Measurements from ENCODE around the gene ABCF2. TPM values are rescaled to one million over a fixed set of nuclear protein-coding genes. Genes with fewer than 3 reads are reported as not detected.

ABCF2 gene
- total RNA-seq, 1 donor from 2014 or later: 85.8 TPM

DNA sequence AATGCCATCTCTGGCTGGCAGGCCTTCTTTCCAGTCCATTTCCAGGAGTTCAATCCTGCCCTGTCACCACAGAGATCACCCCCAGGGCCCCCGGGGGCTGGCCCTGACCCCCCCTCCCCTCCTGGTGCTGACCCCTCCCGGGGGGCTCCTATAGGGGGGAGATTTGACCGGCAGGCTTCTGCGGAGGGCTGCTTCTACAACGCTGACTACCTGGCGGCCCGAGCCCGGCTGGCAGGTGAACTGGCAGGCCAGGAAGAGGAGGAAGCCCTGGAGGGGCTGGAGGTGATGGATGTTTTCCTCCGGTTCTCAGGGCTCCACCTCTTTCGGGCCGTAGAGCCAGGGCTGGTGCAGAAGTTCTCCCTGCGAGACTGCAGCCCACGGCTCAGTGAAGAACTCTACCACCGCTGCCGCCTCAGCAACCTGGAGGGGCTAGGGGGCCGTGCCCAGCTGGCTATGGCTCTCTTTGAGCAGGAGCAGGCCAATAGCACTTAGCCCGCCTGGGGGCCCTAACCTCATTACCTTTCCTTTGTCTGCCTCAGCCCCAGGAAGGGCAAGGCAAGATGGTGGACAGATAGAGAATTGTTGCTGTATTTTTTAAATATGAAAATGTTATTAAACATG lies 11.3 kb upstream of the ABCF2 start:
- H3K27me3 ChIP-seq (ENCODE audit: control insufficient read depth, insufficient read depth, low read length): no peaks in the 10 kb centered on the region
- TF ChIP-seq, protein P1, sequence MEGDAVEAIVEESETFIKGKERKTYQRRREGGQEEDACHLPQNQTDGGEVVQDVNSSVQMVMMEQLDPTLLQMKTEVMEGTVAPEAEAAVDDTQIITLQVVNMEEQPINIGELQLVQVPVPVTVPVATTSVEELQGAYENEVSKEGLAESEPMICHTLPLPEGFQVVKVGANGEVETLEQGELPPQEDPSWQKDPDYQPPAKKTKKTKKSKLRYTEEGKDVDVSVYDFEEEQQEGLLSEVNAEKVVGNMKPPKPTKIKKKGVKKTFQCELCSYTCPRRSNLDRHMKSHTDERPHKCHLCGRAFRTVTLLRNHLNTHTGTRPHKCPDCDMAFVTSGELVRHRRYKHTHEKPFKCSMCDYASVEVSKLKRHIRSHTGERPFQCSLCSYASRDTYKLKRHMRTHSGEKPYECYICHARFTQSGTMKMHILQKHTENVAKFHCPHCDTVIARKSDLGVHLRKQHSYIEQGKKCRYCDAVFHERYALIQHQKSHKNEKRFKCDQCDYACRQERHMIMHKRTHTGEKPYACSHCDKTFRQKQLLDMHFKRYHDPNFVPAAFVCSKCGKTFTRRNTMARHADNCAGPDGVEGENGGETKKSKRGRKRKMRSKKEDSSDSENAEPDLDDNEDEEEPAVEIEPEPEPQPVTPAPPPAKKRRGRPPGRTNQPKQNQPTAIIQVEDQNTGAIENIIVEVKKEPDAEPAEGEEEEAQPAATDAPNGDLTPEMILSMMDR (IDR thresholded peaks at IDR 0.05; ENCODE audit: insufficient read depth, low read length, severe bottlenecking): no peak
- no peak overlapping the region for H3K4me3 ChIP-seq (ENCODE audit: low read depth, low read length)
- FAIRE-seq (no peak), DNase-seq (ENCODE audit: low read depth) (no peak)
- H3K36me3 ChIP-seq (ENCODE audit: control insufficient read depth, insufficient read depth, low read length): peaks cover 23% of the 10 kb centered on the region

DNA sequence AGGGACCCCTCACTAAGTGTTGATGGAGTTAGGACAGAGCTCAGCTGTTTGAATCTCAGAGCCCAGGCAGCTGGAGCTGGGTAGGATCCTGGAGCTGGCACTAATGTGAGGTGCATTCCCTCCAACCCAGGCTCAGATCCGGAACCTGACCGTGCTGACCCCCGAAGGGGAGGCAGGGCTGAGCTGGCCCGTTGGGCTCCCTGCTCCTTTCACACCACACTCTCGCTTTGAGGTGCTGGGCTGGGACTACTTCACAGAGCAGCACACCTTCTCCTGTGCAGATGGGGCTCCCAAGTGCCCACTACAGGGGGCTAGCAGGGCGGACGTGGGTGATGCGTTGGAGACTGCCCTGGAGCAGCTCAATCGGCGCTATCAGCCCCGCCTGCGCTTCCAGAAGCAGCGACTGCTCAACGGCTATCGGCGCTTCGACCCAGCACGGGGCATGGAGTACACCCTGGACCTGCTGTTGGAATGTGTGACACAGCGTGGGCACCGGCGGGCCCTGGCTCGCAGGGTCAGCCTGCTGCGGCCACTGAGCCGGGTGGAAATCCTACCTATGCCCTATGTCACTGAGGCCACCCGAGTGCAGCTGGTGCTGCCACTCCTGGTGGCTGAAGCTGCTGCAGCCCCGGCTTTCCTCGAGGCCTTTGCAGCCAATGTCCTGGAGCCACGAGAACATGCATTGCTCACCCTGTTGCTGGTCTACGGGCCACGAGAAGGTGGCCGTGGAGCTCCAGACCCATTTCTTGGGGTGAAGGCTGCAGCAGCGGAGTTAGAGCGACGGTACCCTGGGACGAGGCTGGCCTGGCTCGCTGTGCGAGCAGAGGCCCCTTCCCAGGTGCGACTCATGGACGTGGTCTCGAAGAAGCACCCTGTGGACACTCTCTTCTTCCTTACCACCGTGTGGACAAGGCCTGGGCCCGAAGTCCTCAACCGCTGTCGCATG lies 10.5 kb upstream of the ABCF2 start:
- FAIRE-seq (no peak), DNase-seq (ENCODE audit: low read depth) (no peak)
- Histone ChIP-seq H3K36me3 (ENCODE audit: control insufficient read depth, insufficient read depth, low read length) (peaks cover 23% of the 10 kb centered on the region), H3K4me3 (ENCODE audit: low read depth, low read length) (no peak overlapping the region), H3K27me3 (ENCODE audit: control insufficient read depth, insufficient read depth, low read length) (no peaks in the 10 kb centered on the region)
- TF ChIP-seq, protein P1 (IDR thresholded peaks at IDR 0.05; ENCODE audit: insufficient read depth, low read length, severe bottlenecking): no peak

DNA sequence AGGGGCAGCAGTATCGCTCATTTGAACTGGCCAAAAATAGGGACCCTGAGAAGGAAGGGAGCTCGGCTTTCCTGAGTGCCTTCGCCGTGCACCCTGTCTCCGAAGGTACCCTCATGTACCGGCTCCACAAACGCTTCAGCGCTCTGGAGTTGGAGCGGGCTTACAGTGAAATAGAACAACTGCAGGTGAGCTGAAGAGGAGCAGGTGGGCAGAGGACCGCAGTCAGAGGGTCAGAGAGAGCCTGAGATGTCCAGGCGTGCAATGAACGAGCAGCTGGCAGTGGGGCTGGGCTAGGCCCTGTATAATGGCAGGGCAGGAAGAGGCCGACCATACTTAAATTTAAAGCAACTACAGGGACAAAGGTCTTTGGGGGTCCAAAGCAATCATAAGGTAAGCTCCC lies 9.4 kb upstream of the ABCF2 start:
- TF ChIP-seq, protein P1 (IDR thresholded peaks at IDR 0.05; ENCODE audit: insufficient read depth, low read length, severe bottlenecking): no peak
- DNase-seq (ENCODE audit: low read depth) (no peak), FAIRE-seq (no peak)
- no peak overlapping the region for H3K4me3 ChIP-seq (ENCODE audit: low read depth, low read length)
- H3K36me3 ChIP-seq (ENCODE audit: control insufficient read depth, insufficient read depth, low read length): peaks cover 21% of the 10 kb centered on the region
- no peaks in the 10 kb centered on the region for H3K27me3 ChIP-seq (ENCODE audit: control insufficient read depth, insufficient read depth, low read length)

DNA sequence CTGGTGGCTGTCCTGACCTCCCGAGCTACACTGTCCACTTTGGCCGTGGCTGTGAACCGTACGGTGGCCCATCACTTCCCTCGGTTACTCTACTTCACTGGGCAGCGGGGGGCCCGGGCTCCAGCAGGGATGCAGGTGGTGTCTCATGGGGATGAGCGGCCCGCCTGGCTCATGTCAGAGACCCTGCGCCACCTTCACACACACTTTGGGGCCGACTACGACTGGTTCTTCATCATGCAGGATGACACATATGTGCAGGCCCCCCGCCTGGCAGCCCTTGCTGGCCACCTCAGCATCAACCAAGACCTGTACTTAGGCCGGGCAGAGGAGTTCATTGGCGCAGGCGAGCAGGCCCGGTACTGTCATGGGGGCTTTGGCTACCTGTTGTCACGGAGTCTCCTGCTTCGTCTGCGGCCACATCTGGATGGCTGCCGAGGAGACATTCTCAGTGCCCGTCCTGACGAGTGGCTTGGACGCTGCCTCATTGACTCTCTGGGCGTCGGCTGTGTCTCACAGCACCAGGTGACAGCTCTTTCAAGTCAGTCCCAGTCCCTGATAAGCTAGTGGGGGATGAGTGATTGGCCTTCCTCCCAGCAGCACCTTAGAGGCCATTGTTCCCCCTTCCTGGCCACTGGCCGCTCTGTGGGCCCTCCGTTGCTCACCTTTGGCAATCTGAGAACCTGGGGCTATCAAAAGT lies 8.2 kb upstream of the ABCF2 start:
- DNase-seq (ENCODE audit: low read depth) (no peak), FAIRE-seq (no peak)
- TF ChIP-seq, protein P1 (IDR thresholded peaks at IDR 0.05; ENCODE audit: insufficient read depth, low read length, severe bottlenecking): no peak
- H3K27me3 ChIP-seq (ENCODE audit: control insufficient read depth, insufficient read depth, low read length): no peaks in the 10 kb centered on the region
- H3K4me3 ChIP-seq (ENCODE audit: low read depth, low read length): no peak overlapping the region
- peaks cover 19% of the 10 kb centered on the region for H3K36me3 ChIP-seq (ENCODE audit: control insufficient read depth, insufficient read depth, low read length)

DNA sequence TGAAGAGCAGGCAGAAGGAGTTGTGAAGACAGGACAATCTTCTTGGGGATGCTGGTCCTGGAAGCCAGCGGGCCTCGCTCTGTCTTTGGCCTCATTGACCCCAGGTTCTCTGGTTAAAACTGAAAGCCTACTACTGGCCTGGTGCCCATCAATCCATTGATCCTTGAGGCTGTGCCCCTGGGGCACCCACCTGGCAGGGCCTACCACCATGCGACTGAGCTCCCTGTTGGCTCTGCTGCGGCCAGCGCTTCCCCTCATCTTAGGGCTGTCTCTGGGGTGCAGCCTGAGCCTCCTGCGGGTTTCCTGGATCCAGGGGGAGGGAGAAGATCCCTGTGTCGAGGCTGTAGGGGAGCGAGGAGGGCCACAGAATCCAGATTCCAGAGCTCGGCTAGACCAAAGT lies 6.8 kb upstream of the ABCF2 start:
- no peak for FAIRE-seq
- Histone ChIP-seq H3K36me3 (ENCODE audit: control insufficient read depth, insufficient read depth, low read length) (peaks cover 16% of the 10 kb centered on the region), H3K27me3 (ENCODE audit: control insufficient read depth, insufficient read depth, low read length) (no peaks in the 10 kb centered on the region), H3K4me3 (ENCODE audit: low read depth, low read length) (no peak overlapping the region)
- TF ChIP-seq, protein P1 (IDR thresholded peaks at IDR 0.05; ENCODE audit: insufficient read depth, low read length, severe bottlenecking): no peak
- no peak for DNase-seq (ENCODE audit: low read depth)

All from bronchial epithelial cell (primary cell).